Renal cortex interstitium (tissue), 11 donors: ENCODE data around the gene BNIP3. TPM values are rescaled to one million over a fixed set of nuclear protein-coding genes. Genes with fewer than 3 reads are reported as not detected.

Experiments
- DNase-seq, 11 donors: peaks; one replicate each; pipeline ENCODE4 v3.0.0-alpha.2; 2013; ENCODE audit warnings: low read depth in 9 of 11, low spot score in 4 of 11; ENCODE audit errors: extremely low read depth in 1 of 11
- polyA plus RNA-seq, 3 donors: library from polyadenylated mRNA; unstranded; fragments of 120-200 nt; gene quantifications; one replicate each; pipeline ENCODE4 v1.2.1, GENCODE V29; 2013; ENCODE audit not compliant: insufficient read length in 3 of 3

BNIP3 gene
- polyA plus RNA-seq, 3 donors, result 80.1 to 114 (median 83.1) TPM

DNA sequence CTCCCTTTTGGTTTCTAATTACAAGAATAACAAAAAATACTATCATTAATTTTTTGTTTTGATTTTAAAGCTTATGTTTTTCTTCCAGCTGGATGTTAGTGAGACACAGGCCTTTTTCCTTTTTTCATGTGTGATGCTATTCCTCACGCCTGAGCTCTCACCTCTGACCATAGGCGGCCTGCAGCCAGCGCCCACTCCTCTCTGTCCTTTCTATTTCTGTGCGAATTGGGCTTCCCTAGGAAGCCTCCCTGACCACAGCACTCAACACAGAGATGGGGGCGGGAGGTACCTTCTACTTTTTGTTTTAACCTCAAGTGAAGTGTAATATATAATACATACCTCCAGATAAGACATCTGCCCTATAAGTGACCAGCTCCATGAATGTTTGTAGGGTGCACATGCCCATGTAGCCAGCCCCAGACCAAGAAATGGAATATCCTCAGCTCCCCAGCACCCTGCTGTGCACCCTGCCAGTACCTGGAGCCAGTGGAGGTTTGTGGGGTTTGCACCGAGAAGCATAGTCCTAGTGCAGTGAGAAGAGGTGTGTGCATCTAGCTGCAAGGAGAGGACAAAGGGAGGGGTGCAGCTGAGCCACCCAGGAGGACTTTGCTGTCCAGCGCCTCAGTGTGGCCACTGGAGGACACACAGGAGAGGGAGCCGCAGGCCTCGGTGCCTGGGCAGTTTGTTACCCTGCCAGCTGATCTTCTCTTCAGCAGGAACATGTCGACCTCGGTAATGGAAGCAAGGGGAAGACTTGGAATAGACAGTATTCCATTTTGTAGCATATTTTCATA is 38.5 kb downstream of the BNIP3 start:
- DNase-seq, result no peak

DNA sequence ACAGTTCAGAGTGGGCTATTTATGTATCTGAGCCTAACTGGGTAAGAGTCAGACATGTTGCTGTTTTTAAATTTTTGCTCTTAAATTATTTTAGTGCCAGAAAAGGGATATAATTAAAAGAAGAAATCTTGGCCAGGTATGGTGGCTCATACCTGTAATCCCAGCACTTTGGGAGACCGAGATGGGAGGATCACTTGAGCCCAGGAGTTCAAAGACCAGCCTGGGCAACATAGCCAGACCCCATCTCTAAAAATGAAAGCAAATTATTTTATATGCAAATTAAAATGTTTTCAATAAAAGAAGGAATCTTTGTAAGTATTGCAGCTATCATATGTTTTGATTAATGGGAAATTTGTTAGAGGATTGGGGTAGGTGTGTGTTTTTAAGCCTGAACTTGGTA is 39.3 kb downstream of the BNIP3 start:
- DNase-seq, result no peak

DNA sequence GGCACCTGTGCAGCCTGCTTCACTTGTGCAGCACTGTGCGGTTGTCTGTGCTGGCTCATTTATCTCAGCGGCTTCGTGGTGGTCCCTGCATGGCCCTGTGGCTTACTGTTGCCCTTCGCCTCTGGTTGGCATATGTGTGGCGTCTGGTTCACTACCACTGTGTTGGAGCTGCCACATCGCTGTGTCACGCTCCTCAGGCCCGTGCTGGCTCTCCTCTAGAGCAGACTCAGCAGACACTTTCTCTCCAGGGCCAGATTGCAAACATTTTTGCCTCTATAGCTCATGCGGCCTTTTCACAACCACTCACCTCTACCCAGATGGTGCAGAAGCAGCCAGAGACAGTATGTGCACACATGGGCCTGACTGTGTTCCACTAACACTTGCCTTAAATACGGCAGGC is 43.0 kb downstream of the BNIP3 start:
- DNase-seq, result no peak

DNA sequence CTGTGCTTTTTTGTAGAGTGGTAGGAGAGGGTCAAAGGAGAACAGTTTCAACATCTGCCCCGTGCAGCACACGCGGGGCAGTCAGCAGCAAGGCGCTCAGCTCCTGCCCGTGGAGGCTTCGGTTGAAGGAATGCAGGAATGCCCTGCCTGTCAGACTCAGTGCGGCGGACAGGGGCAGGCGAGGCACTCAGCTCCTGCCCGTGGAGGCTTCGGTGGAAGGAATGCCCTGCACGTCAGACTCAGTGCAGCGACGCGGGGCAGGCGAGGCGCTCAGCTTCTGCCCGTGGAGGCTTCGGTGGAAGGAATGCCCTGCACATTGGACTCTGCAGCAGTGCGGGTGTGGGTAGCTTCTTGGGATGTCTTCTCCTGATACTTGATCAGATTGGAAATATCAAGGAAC is 43.9 kb downstream of the BNIP3 start:
- DNase-seq, result peak in 3 of 11 donors; percentile 27 to 41 (median 30)

DNA sequence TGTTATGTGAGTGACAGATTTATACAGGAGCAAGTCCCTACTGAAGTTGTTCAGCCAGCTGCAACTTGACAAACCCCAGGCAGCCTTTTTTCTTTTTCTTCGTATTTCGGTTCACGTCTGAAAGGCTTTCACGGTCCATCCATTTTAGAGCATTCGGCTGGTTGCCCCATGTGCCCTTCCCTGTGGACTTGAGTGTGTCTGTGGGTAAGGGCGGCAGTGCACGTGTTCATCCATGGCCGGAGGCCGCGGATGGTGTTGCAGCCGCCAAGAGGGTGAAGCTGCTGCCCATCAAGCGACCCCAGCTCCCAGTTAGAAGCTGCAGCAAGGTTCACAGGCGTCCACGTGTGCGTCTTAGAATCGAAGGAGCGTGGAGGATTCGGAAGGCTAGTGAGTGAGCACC is 45.0 kb downstream of the BNIP3 start:
- peak in 1 of 11 donors; percentile 27 for DNase-seq

DNA sequence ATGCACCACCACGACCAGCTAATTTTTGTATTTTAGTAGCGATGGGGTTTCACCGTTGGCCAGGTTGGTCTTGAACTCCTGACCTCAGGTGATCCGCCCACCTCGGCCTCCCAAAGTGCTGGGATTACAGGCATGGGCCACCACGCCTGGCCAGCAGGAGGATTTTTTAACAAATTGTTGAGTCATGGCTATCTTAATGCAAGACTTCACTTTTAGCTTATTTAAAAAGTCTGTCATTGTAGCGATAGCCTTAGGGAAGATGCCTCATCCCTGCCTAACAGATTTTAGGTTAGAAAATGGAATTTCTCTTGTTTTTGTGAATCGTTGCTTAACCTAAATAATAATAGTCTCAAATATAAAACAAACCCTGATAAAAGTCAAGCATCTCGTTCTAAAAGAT is 45.4 kb downstream of the BNIP3 start:
- no peak for DNase-seq

DNA sequence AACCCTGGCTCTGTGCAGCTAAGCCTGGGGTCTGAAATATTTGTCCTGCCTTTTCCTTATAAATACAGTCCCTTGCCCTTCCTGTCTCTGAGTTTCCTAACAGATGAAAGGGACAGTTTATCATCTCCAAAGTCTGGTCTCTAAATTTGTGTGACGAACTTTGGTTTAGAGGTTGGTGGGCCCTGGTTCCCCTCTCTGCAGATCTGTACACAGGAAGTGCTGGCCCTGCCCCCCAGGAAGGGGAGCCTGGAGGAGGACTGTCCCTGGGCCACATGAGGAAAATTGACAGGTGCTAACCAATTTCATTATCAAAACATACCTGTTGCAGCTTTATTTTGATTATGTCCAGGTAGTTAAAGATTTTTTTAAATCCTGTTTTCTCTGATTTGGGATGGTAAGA is 46.5 kb downstream of the BNIP3 start:
- no peak for DNase-seq

DNA sequence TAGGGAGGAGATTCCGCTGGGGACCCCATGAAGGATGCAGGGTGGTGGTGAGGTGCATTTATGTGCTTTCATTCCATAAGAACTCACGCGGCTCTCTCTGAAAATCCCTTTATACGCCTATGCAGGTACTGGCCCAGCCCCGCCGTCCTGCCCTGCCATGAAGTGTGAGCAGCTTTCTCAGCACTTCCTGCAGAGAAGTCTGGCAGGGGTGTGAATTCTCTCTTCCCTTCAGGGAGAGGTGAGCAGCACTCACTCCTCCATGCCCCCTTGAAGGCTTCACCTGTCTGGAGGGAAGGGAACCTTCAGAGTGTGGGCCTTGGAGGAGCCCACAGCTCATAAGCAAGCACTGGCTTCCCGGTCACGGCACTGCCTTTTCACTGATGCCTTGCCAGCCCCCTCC is 47.0 kb downstream of the BNIP3 start:
- DNase-seq, result no peak

DNA sequence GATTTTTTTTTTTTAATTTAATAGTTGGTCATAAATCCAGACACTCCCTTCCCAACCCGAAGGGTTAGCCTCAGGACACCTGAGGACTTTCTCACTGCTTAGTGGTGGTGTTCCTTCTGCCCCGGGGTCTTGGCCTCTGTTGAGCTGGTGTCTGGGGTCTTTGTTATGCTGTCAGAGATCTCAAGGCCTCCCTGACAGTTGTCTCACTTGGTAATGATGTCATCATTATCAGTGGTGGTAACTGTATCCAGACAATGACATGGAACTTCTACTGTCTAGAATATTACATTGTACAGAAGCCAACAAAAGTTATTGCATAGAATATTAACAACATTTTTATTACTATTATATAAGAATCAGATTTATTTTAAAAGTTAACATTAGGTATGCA is 48.0 kb downstream of the BNIP3 start:
- DNase-seq, result no peak

DNA sequence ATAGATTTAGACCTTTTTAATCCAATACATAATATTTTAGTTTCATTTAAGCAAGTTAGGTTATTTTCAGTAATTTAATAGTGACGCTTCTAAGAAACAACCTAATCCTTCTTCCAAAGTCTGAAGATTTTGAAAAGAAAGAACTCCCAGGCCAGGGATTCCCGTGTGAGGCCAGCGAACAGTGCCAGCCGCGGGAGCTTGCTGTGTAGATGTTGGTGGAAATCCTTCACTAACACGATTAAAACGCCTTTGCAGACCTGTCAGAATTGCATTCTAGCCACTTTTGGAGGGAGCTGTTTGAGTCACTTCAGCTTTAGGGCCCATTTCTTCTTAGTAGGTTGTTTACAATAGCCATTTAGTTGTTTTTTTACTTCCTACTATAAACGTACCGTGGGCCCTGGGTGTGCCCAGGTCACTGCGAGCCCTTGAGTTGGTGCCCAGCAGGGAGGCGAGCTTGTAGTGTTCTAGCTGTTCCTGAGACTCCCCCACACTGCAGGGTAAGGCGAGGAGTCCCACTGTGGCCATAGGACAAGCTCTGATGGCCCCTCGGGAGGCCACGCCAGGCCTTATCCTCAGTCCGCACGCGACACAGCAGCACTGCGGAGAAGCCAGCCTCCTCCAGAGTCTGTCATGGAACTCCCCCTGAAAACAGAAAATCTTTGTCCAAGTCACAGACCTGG is 48.6 kb downstream of the BNIP3 start:
- DNase-seq, result no peak

DNA sequence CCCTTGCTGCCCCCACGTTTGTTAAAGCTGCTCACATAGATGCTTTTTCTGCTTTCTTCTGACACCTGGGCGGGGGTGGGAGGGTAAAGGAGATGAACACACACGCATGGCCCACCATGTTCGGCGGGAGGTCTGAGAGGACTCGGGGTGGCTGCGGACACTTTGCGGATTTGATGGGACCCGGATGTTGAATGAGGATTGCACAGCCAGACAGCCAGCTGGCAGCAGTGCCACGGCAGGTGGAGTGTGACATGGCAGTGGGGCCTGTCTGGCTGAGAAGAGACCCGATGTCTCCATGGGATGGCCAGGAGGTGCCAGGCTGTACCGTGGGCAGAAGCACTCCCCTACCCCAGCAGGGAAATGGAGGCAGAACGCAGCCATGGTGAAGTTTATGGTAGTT is 49.7 kb downstream of the BNIP3 start:
- DNase-seq, result no peak

DNA sequence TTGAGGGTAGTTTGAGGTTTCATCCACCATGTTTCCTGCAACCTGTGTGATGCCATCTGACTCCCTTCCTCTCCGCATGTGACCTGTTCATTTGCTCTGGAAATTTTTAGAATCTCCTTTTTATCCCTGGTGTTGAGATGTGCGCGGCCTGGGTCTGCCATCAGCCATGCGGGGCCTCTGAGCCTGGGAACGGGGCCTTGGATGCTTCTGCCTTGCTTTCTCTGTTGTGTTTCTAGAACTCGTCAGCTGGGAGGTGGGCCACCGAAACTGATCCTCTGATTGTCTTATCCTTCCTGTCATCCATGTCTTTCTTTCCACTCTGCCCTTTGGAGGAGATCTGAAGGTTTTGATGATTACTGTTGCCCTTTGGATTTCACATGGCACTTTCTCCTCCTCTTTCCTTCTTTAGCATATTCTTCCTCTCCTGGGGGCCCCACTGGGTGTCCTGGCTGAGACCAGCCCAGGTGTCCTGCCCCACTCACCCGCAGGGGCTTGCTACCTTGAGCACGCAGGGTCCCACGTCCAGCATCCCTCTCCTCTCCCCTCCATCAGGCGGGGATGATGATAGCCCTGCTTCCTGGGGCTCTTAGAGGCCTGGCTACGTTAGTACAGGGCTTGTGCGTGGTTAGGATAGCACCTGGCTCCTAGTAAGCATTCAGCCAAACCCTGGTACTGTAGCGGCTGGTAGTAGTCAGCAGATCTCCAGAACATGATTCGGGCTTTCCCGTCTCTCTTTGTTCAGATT is 51.0 kb downstream of the BNIP3 start:
- DNase-seq, result no peak

DNA sequence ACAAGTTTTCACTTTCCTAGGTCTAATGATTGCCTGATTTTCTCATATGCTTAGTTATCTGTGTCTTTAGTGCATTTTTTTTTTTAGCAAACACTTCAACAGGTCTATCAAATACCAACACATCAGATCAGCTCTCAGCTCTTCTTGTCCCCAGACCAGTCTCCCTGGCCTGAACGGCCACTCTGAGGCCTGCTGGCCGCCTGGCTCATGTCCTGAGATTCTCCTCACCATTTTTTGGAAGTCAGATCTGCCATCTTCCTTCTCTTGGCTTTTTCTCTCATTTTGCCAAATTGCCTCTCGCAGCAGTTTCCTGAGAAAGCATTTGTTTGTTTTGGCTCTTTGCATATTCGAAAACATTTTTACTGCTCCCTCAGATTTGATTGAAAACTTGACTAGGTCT is 51.6 kb downstream of the BNIP3 start:
- no peak for DNase-seq

DNA sequence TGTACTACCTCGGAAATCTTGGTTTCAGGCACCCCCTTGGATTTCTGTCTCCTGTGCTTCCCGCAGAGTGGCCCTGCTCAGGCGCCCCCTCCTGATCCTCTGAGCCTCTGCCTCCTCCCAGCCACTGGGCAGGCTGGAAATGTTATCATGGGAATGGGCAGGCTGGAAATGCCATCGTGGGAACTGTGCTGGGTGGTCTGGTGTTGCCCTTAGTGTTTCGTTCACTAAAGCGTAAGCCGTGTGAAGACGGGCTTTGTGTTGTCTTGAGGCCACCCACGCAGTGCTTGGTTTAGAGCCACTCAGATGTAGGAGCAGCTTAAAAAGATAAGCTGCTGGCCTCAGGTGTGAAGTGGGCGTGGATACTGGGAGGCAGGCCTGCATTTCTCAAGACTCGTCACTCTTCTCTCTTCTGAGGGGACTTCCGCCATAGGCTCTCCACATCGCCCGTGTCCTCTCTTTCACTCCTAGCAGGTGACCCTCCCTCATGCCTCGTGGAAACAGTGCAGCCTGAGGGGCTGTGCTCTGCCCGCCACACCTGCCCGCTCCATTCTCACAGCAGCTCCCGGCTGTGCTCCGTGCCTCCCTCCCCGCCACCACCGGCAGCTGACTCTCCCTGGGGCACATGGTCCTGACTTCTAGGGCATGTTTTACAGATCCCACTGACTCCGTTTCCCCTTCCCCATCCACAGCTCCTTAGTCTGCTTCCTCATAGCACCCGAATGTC is 52.4 kb downstream of the BNIP3 start:
- no peak for DNase-seq

DNA sequence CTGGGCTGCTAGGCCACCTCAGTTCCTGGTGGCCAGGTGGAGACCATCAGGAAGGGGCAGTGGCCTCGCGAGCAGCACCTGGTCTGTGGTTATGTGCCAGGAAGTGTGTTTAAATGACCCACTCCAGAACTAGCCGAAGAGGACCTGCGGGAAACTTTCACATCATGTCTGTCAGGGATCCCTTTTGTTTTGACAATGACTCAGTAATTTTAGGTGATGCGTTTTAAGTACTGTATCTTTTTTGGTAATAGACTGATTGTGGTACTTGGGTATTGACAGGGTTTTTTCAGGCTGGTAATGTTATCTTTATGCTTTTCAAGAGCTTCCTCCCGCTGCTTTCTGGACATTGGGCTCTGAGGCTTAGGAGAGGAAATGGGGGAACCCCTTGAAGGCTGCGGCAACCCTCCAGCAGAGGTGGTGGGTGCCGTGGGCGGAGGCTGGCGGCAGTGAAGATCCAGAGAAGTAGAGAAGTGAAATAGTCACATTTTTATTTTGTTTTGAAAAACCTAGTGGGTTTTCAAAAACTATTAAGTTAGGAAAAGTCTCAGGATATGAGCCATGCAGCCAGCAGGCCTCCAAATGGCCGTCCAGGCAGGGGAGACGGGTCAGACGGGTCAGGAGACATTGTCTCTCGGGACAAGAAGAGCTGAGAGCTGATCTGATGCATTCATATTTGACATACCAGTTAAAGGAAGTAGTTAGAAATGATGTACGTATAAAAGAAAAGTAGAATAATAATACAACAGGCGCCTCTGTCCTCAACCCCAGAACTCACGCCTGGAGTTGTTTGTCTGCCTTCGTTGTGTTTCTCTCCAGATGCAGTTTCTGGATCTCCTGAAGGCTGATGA is 53.3 kb downstream of the BNIP3 start:
- DNase-seq, result no peak

DNA sequence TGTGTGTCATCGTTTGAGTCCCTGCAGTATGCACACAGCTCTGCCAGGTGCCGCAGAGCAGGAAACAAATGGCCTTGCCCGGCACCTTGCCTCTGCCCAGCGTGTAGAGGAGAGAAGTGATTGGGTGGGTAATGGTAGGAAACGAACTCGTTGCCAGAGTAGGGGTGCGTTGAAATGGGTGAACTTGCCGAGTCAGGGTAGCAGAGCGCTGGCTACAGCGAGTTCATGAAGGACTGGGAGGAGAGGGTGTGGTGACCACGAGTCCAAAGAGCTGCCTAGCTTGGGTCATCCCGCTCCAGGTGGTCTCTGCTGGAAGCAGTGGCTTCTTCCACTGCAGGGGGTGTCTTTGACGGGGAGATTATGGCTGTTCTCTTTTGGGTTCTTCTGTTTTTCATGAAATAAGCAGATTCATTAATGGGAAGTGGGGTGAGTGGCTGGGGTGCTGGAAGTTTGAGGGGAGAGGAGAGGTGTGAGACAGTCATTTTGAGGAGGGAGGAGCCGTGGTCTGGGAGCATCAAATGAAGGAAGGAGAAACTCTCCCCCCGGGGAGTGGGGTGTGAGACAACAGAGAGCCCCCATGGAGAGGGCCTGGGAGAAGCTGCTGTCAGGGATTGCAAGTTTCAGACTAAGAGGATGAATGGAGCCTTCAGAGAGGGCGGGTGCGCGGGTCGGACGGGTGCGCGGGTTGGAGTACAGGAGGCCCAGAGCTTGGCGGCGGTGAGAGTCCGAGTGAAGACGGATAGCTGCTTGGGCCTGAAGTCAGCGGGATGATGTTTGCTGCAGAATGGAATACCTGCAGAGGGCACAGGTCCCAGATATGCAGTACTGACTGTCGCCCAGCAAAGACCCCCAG is 54.8 kb downstream of the BNIP3 start:
- no peak for DNase-seq

DNA sequence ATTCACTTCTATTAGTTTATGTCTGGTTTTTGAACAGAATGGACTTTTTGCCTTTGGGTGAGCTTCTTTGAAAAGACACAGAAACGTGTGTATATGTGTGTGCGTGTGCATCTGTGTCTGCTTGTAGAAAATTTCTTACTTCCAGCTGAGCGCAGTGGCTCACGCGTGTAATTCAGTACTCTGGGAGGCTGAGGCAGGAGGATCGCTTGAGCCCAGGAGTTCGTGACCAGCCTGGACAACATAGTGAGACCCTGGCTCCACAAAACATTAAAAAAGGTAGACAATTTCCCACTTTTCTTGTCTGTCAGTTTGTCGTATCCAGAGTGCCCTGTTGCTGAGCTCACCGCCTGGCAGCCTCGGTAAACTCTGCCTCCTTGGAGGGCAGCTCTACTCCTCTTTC is 55.5 kb downstream of the BNIP3 start:
- no peak for DNase-seq

DNA sequence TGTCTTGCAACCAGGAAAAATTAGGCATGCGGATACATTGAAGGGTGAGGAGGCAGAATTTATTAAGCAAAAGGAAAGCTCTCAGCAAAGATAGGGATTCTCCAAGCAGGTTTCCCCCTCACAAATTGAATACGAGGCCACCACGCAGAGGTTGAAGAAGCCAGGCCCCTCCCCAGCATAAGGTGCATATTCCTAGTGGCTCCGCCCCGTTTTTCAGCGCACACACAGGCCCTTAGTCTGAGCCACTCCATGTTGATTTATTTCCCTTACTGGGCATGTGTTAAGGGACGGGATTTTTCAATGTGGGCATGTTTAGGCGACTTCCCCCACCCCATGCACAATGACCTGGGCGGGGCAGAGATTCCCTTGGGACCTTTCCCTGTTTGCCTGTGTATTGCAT is 56.0 kb downstream of the BNIP3 start:
- DNase-seq, result no peak
